OCI-LY1 (cell line): Measurements from ENCODE around the gene LRFN2.

ENCODE experiments used
- H2AFZ ChIP-seq: fragments of 200-600 bp; sonication (generic), shearing (Covaris generic); 2 replicates; pipeline ENCODE4 v1.6.0; 2014; ENCODE audit warnings: antibody characterized with exemption, mild to moderate bottlenecking, low read length
- H3F3A ChIP-seq: fragments of 200-600 bp; sonication (generic), shearing (Covaris generic); 2 replicates; pipeline ENCODE4 v1.6.0; 2014; ENCODE audit warnings: mild to moderate bottlenecking, antibody characterized with exemption, low read length, moderate library complexity; ENCODE audit not compliant: insufficient read depth
- H3K27ac ChIP-seq: fragments of 200-600 bp; sonication (generic); 2 replicates; pipeline ENCODE4 v1.5.1; 2014; ENCODE audit warnings: low read length, mixed run types, mild to moderate bottlenecking, low read depth; ENCODE audit not compliant: poor library complexity, severe bottlenecking
- H3K27me3 ChIP-seq: fragments of 200-600 bp; sonication (generic); 2 replicates; pipeline ENCODE4 v1.6.0; 2014; ENCODE audit warnings: antibody characterized with exemption, mild to moderate bottlenecking, low read length, moderate library complexity; ENCODE audit not compliant: insufficient read depth
- H3K36me3 ChIP-seq: fragments of 200-600 bp; sonication (generic); 2 replicates; pipeline ENCODE4 v1.6.1; 2014; ENCODE audit warnings: mild to moderate bottlenecking, antibody characterized with exemption, low read length, moderate library complexity, mixed read lengths; ENCODE audit not compliant: insufficient read depth
- H3K4me1 ChIP-seq: fragments of 200-600 bp; sonication (generic); 2 replicates; pipeline ENCODE4 v1.5.1; 2014; ENCODE audit warnings: mild to moderate bottlenecking, low read length, moderate library complexity; ENCODE audit not compliant: insufficient read depth, severe bottlenecking
- H3K4me2 ChIP-seq: fragments of 200-600 bp; sonication (generic), shearing (Covaris generic); 2 replicates; pipeline ENCODE4 v1.6.1; 2014; ENCODE audit warnings: low read length
- H3K4me3 ChIP-seq: fragments of 200-600 bp; sonication (generic); 2 replicates; pipeline ENCODE4 v1.5.1; 2014; ENCODE audit warnings: low read length, low read depth, mild to moderate bottlenecking, mixed read lengths; ENCODE audit not compliant: poor library complexity, severe bottlenecking
- H3K79me2 ChIP-seq: fragments of 200-600 bp; shearing (Covaris generic); 2 replicates; pipeline ENCODE4 v1.6.1; 2016; ENCODE audit warnings: mixed run types, low read length, mixed read lengths; ENCODE audit not compliant: insufficient read depth
- H3K9ac ChIP-seq: fragments of 200-600 bp; sonication (generic), shearing (Covaris generic); 2 replicates; pipeline ENCODE4 v1.6.1; 2014; ENCODE audit warnings: mild to moderate bottlenecking, low read length, mixed read lengths
- H3K9me2 ChIP-seq: fragments of 200-600 bp; sonication (generic), shearing (Covaris generic); 2 replicates; pipeline ENCODE4 v1.6.1; 2014; ENCODE audit warnings: low read depth, mild to moderate bottlenecking, low read length, mixed read lengths
- H3K9me3 ChIP-seq: fragments of 200-600 bp; shearing (Covaris generic); 2 replicates; pipeline ENCODE4 v1.6.1; 2014; ENCODE audit warnings: low read length, mixed read lengths
- H4K20me1 ChIP-seq: fragments of 200-600 bp; sonication (generic), shearing (Covaris generic); 2 replicates; pipeline ENCODE4 v1.6.0; 2016; ENCODE audit warnings: mild to moderate bottlenecking, low read length; ENCODE audit not compliant: insufficient read depth
- CTCF ChIP-seq: fragments of 200-600 bp; sonication (generic), shearing (Covaris generic); IDR thresholded peaks from 2 replicates; pipeline ENCODE4 v1.5.1; 2017; ENCODE audit warnings: mild to moderate bottlenecking, antibody characterized with exemption, low read length, moderate library complexity, mixed read lengths
- EZH2 ChIP-seq: fragments of 200-600 bp; sonication (generic), shearing (Covaris generic); IDR thresholded peaks from 2 replicates; pipeline ENCODE4 v1.8.0; 2017; ENCODE audit warnings: borderline replicate concordance, mixed run types, mild to moderate bottlenecking, antibody characterized with exemption, low read length, moderate library complexity, mixed read lengths

The LRFN2 gene

GRCh38 chr6:40409716-40410397, 177.3 kb downstream of the LRFN2 start:
- Histone ChIP-seq H3K9ac (no peak overlapping the region), H3K36me3 (no peaks in the 10 kb centered on the region), H3K27me3 (no peaks in the 10 kb centered on the region), H2AFZ (no peak overlapping the region), H3K4me2 (no peak overlapping the region), H4K20me1 (no peaks in the 10 kb centered on the region), H3F3A (no peaks in the 10 kb centered on the region), H3K9me2 (no peaks in the 10 kb centered on the region), H3K4me1 (no peaks in the 10 kb centered on the region), H3K4me3 (no peak overlapping the region), H3K9me3 (no peaks in the 10 kb centered on the region), H3K27ac (no peak overlapping the region), H3K79me2 (no peaks in the 10 kb centered on the region)
- TF ChIP-seq CTCF (no peak), EZH2 (no peak)

GRCh38 chr6:40408786-40409542, 178.2 kb downstream of the LRFN2 start:
- no peaks in the 10 kb centered on the region for H3K79me2 ChIP-seq
- no peak overlapping the region for H3K4me3 ChIP-seq
- no peak overlapping the region for H2AFZ ChIP-seq
- no peak overlapping the region for H3K9ac ChIP-seq
- no peak overlapping the region for H3K27ac ChIP-seq
- no peaks in the 10 kb centered on the region for H3K4me1 ChIP-seq
- H3K27me3 ChIP-seq = no peaks in the 10 kb centered on the region
- no peaks in the 10 kb centered on the region for H3K36me3 ChIP-seq
- no peaks in the 10 kb centered on the region for H3K9me2 ChIP-seq
- H3F3A ChIP-seq = no peaks in the 10 kb centered on the region
- H3K4me2 ChIP-seq = no peak overlapping the region
- H3K9me3 ChIP-seq = no peaks in the 10 kb centered on the region
- no peaks in the 10 kb centered on the region for H4K20me1 ChIP-seq
- TF ChIP-seq CTCF (no peak), EZH2 (no peak)

GRCh38 chr6:40407239-40407638, 179.9 kb downstream of the LRFN2 start:
- Histone ChIP-seq H3K4me1 (no peaks in the 10 kb centered on the region), H3K9me3 (no peaks in the 10 kb centered on the region), H3K4me2 (no peak overlapping the region), H3K27me3 (no peaks in the 10 kb centered on the region), H4K20me1 (no peaks in the 10 kb centered on the region), H3K9me2 (no peaks in the 10 kb centered on the region), H3K79me2 (no peaks in the 10 kb centered on the region), H3K4me3 (no peak overlapping the region), H3K36me3 (no peaks in the 10 kb centered on the region), H3K27ac (no peak overlapping the region), H2AFZ (no peak overlapping the region), H3F3A (no peaks in the 10 kb centered on the region), H3K9ac (no peak overlapping the region)
- TF ChIP-seq EZH2 = no peak
- no peak for TF ChIP-seq CTCF
